Measurements from ENCODE around the gene DCUN1D2.

GRCh38 chr13:113456116-113456702 is 34.3 kb downstream of the DCUN1D2 start:
- TF ChIP-seq CTCF (IDR thresholded peaks at IDR 0.05), result no peak
- TF ChIP-seq POLR2A (IDR thresholded peaks at IDR 0.05), result no peak

Measured in right lobe of liver (tissue), 4 donors.